ENCODE data around the gene SRGAP3. TPM values are rescaled to one million over a fixed set of nuclear protein-coding genes. Genes with fewer than 3 reads are reported as not detected.
"Not testable (repeated sequence)": the region's sequence is repeated elsewhere in the genome, so short reads cannot be mapped to it uniquely, and the experiment has no call there.

Gene SRGAP3
- total RNA-seq = 0.54 and 0.61 TPM in 2 replicates

DNA sequence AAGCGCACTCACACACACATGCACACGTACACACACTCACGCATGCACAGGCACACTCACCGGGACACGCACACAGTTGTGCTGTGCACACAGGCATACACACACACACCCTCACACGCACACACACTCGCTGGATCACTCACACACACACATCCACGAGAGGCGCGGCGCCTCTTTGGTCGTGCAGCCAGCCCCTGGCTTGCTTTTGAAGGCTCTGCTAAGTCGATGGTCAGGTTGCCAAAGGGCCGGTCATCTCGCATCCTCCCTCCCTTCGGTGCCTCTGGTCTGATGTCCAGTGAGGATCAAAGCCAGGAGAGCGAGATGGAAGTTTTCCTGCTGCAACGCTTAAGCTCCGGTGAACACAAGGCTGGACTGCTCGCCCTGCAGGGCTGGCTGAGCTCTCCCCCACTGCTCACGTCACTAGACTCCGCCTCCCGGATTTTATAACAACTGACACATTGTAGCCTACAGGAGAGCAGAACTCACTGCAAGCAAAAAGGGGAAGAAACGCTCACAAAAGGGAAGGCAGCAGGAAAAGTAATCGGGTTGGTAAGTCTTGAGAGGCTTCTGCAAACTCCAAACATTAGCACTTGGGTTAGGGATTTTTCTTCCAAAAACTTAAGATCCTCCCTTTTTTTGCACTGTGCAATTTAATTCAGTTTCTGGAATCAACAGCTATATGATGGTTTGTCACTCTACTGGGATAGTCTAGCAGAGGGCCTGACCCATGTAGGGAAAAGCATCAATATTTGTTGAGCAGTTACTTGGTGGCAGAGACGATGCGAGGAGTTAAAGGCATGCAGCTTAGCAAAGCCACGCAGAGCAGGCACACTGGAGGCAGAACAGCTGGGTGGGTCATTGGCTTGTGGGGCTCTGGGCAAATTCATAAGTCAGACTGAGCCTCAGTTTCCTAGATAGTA lies at the start of gene SRGAP3:
Gene SRGAP3, minus strand, starts transcription at position 374 of the 920 bp plus-strand sequence. CDS start 695 bp downstream, outside the sequence.
- DNase-seq (ENCODE audit: low spot score) = peak; percentile 74
- intact Hi-C loops (cut with micrococcal nuclease) = loop anchor here (1.0 kb wide), 3 partner anchors 25 to 278 kb away; no protein-coding TSS in a partner anchor
- Mint-ChIP-seq H3K36me3 (ENCODE audit: low read depth) (no peaks in the 10 kb centered on the region), H3K4me1 (ENCODE audit: low read depth) (peaks cover 22% of the 10 kb centered on the region), H3K27me3 (ENCODE audit: insufficient read depth) (peaks cover 23% of the 10 kb centered on the region), H3K9me3 (no peaks in the 10 kb centered on the region), H3K4me3 (peak within 1 kb of the TSS; percentile 81), H3K27ac (no peak within 1 kb of the TSS)

DNA sequence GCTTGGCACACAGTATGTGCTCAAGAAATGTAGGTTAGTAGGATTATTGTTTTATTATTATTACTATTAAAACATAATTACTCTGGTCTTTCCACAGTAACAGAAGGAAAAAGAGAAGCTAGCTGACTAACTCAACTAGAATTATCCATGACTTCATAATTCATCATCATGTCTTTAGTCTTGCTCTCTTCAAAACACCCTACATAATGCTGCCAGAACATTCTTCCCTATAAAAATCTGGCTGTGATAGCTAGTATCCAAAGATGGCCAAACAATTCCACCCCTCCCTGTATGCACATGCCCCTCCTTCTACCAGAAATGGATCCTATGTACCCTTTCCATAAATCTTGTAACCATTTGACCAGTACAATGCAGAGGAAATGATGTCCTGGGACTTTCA lies 48.8 kb upstream of the SRGAP3 start:
- H3K4me3 Mint-ChIP-seq = no peak overlapping the region
- H3K27me3 Mint-ChIP-seq (ENCODE audit: insufficient read depth) = peaks cover 7% of the 10 kb centered on the region
- DNase-seq (ENCODE audit: low spot score) = no peak
- peaks cover 4% of the 10 kb centered on the region for H3K9me3 Mint-ChIP-seq
- intact Hi-C loops (cut with micrococcal nuclease) = no loop called here
- H3K36me3 Mint-ChIP-seq (ENCODE audit: low read depth) = no peaks in the 10 kb centered on the region
- H3K27ac Mint-ChIP-seq = no peak overlapping the region
- H3K4me1 Mint-ChIP-seq (ENCODE audit: low read depth) = peaks cover 5% of the 10 kb centered on the region

DNA sequence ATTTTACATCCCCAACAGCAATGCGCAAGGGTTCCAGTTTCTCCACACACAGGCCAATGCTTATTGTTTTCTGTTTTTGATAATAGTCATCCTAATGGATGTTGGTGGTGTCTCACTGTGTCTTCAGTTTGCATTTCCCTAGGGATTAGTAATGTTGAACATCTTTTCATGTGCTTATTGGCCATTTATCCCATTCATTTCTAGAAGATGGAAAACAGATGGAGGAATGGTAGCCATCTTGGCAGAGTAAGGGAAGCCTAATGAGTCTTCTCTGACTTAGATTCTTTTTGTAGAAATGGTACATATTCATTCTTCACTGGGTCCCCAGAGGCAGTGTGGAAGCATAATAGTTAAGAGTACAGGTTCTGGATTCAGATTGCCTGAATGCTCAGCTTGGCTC lies 46.8 kb upstream of the SRGAP3 start:
- no peak overlapping the region for H3K27ac Mint-ChIP-seq
- H3K27me3 Mint-ChIP-seq (ENCODE audit: insufficient read depth) = peaks cover 7% of the 10 kb centered on the region
- H3K4me3 Mint-ChIP-seq = no peak overlapping the region
- H3K4me1 Mint-ChIP-seq (ENCODE audit: low read depth) = no peaks in the 10 kb centered on the region
- no peak for DNase-seq (ENCODE audit: low spot score)
- H3K36me3 Mint-ChIP-seq (ENCODE audit: low read depth) = no peaks in the 10 kb centered on the region
- peaks cover 4% of the 10 kb centered on the region for H3K9me3 Mint-ChIP-seq
- intact Hi-C loops (cut with micrococcal nuclease) = no loop called here

DNA sequence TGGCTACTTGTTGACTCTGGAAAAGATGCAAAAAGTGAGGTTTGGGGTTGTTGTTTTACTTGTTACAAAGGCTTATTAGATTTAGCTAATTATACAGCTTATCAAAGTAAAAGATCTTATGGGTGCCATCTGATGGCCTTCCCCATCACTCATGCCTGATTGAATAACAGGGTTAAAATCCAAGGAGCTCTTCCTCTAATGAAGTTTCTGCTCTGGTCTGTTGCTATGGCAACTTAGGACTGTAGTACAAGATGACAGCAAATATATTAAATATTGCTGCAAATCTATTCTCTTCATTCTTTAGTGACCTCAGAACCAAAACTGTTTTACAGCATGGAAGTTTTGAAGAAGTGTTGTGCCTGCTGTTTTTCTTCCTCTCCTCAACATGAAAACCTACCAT lies 45.6 kb upstream of the SRGAP3 start:
- H3K36me3 Mint-ChIP-seq (ENCODE audit: low read depth) = no peaks in the 10 kb centered on the region
- no peak overlapping the region for H3K27ac Mint-ChIP-seq
- peaks cover 7% of the 10 kb centered on the region for H3K27me3 Mint-ChIP-seq (ENCODE audit: insufficient read depth)
- no peaks in the 10 kb centered on the region for H3K4me1 Mint-ChIP-seq (ENCODE audit: low read depth)
- no peak overlapping the region for H3K4me3 Mint-ChIP-seq
- H3K9me3 Mint-ChIP-seq = peaks cover 2% of the 10 kb centered on the region
- intact Hi-C loops (cut with micrococcal nuclease) = no loop called here
- DNase-seq (ENCODE audit: low spot score) = no peak

DNA sequence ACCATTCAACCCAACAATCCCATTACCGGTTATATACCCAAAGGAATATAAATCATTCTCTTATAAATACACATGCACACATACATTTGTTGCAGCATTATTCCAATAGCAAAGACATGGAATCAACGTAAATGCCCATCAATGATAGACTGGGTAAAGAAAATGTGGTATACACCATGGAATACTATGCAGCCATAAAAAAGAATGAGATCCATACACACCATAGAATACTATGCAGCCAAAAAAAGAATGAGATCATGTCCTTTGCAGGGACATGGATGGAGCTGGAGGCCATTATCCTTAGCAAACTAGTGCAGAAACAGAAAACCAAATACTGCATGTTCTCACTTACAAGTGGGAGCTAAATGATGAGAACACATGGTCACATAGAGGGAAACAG lies 44.5 kb upstream of the SRGAP3 start:
- H3K4me3 Mint-ChIP-seq; H3K9me3 Mint-ChIP-seq; H3K27ac Mint-ChIP-seq; H3K27me3 Mint-ChIP-seq (ENCODE audit: insufficient read depth); H3K4me1 Mint-ChIP-seq (ENCODE audit: low read depth); intact Hi-C loops (cut with micrococcal nuclease); DNase-seq (ENCODE audit: low spot score); H3K36me3 Mint-ChIP-seq (ENCODE audit: low read depth): not testable (repeated sequence)

DNA sequence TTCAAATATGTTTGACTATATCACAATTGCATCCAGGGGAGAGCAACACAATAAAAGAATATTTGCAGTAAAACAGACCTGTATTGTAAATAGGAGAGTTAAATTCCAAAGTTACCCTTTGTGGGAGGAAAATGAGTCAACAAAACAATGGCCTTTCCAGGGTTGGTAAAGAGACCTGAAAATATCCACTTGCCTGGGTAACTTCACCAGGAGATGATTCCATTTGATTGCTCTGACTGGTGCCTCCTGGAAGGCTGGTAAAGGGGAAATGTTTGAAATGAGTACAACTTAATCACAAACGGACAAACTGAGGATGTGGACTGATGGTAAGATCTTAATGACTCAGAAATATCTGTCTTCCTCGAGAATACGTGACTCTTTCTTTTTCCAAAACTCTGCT lies 43.6 kb upstream of the SRGAP3 start:
- Mint-ChIP-seq H3K9me3 (no peaks in the 10 kb centered on the region), H3K36me3 (ENCODE audit: low read depth) (no peaks in the 10 kb centered on the region), H3K27ac (no peak overlapping the region), H3K4me3 (no peak overlapping the region), H3K4me1 (ENCODE audit: low read depth) (no peaks in the 10 kb centered on the region), H3K27me3 (ENCODE audit: insufficient read depth) (peaks cover 10% of the 10 kb centered on the region)
- DNase-seq (ENCODE audit: low spot score) = no peak
- intact Hi-C loops (cut with micrococcal nuclease) = no loop called here

DNA sequence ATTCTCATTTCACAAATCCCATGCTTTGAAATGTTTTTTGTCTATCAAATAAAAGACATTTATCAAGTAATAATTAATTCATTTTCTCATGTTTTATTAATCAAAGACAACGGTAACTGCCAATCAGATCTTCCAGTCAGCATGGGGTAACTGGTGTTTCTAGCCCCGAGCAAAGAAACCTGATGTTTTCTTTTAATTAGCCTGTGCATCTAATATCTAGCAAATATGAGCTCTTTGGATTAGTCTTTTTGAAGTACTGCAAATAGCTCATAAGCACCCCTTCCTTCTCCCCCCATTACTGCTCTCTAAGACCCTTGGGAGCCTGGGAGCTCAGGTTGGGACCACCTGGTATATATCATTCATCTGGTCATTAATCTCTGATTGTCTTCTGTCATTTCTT lies 43.1 kb upstream of the SRGAP3 start:
- Mint-ChIP-seq H3K4me3 (no peak overlapping the region), H3K27ac (no peak overlapping the region), H3K36me3 (ENCODE audit: low read depth) (no peaks in the 10 kb centered on the region), H3K27me3 (ENCODE audit: insufficient read depth) (peaks cover 10% of the 10 kb centered on the region), H3K4me1 (ENCODE audit: low read depth) (no peaks in the 10 kb centered on the region), H3K9me3 (no peaks in the 10 kb centered on the region)
- intact Hi-C loops (cut with micrococcal nuclease) = no loop called here
- no peak for DNase-seq (ENCODE audit: low spot score)

DNA sequence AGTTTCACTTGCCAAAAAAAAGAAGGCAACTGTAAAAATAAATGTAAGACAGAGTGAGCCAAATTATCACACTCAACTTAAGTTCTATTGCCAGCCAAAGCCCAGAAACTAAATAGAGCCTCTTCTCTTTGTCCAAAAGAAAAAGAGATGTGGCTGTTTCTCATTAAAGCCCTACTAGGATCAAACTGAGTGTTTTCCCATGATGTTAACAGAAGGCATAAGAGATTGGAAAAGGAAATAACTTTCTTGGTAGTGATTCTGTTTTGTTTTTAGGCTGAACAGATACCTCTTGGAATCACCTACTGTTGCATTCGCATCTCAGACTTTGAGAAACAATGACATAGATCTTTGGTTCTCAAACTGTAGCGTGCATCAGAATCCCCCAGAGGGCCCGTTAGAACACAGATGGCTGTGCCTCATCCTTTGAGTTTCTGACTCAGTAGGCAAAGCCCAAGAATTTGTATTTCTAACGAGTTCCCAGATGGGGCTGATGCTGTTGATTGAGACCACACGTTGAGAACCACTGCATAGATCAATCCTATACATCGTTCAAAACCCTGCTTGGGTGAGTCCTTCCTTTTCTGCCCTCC lies 42.5 kb upstream of the SRGAP3 start:
- H3K9me3 Mint-ChIP-seq = no peaks in the 10 kb centered on the region
- H3K27me3 Mint-ChIP-seq (ENCODE audit: insufficient read depth) = peaks cover 10% of the 10 kb centered on the region
- no peaks in the 10 kb centered on the region for H3K36me3 Mint-ChIP-seq (ENCODE audit: low read depth)
- no peaks in the 10 kb centered on the region for H3K4me1 Mint-ChIP-seq (ENCODE audit: low read depth)
- no peak overlapping the region for H3K4me3 Mint-ChIP-seq
- intact Hi-C loops (cut with micrococcal nuclease) = no loop called here
- DNase-seq (ENCODE audit: low spot score) = no peak
- no peak overlapping the region for H3K27ac Mint-ChIP-seq

DNA sequence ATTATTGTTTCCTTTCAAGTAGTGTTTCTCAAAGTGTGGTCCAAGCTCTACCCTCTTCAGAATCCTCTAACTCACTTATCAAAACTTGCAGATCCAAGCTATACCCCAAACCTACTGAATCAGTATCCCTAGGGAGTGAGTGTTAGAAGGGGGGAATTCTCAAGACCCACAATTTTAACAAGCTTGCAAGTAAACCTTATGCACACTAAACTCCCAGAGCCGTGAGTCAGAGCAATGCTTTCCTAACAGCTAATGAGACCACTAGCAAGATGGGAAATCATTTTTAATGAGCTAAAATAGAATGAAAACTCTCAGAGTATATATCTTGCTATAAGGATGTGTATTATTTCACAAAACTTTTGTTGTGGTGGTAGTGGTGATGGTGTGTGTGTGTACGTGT lies 41.1 kb upstream of the SRGAP3 start:
- H3K27me3 Mint-ChIP-seq (ENCODE audit: insufficient read depth) = peaks cover 6% of the 10 kb centered on the region
- no peaks in the 10 kb centered on the region for H3K4me1 Mint-ChIP-seq (ENCODE audit: low read depth)
- H3K27ac Mint-ChIP-seq = no peak overlapping the region
- no peaks in the 10 kb centered on the region for H3K36me3 Mint-ChIP-seq (ENCODE audit: low read depth)
- no peaks in the 10 kb centered on the region for H3K9me3 Mint-ChIP-seq
- intact Hi-C loops (cut with micrococcal nuclease) = no loop called here
- no peak overlapping the region for H3K4me3 Mint-ChIP-seq
- DNase-seq (ENCODE audit: low spot score) = no peak

DNA sequence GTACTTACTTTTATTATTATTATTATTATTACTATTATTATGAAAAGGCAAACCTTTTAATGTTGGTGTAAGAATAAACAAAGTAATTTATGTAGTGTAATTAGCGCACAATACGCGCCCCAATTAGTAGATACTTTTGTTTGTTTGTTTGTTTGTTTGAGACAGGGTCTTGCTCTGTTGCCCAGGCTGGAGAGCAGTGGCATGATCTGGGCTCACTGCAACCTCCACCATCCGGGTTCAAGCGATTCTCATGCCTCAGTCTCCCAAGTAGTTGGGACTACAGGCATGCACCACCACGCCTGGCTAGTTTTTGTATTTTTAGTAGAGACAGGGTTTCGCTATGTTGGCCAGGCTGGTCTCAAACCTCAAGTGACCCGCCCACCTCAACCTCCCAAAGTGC lies 32.1 kb upstream of the SRGAP3 start:
- DNase-seq (ENCODE audit: low spot score); intact Hi-C loops (cut with micrococcal nuclease); H3K27me3 Mint-ChIP-seq (ENCODE audit: insufficient read depth); H3K27ac Mint-ChIP-seq; H3K4me1 Mint-ChIP-seq (ENCODE audit: low read depth); H3K9me3 Mint-ChIP-seq; H3K4me3 Mint-ChIP-seq; H3K36me3 Mint-ChIP-seq (ENCODE audit: low read depth): not testable (repeated sequence)

DNA sequence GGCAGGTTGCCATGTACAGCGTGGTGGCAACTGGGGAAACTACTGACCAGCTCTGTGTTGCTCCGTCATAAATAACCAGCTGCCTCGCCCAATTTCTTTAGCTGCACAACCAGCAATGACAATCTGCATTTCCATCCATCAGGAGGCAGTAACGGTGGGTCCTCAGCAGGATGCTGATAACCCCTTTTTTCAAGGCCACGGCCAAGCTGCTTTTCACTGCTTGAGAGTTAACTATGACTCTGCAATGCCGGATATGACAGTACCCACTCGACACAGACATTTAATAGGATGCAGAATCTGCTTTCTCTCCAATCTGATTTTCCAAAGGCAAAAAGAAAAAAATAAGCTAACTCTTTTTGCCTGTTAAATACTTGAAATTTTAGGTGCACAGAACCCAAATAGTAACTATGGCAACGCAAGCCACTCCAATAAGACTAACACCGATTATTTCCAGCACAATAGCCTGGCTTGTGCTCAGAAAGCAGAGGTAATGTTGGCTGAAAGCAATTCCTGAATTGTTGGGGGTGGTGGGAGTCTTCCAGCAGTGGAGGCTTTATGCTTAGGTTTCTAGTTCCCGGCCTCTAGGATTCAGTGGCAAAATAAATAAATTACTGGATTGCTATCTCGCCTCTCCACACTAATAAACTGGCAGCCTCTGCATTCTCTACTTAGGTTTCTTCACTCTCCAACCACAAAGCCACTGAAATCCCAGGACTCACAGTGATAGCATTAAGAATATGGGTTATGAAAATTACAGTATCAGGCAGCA lies 31.2 kb upstream of the SRGAP3 start:
- Mint-ChIP-seq H3K27me3 (ENCODE audit: insufficient read depth) (peaks cover 3% of the 10 kb centered on the region), H3K9me3 (no peaks in the 10 kb centered on the region), H3K4me3 (no peak overlapping the region), H3K36me3 (ENCODE audit: low read depth) (no peaks in the 10 kb centered on the region), H3K27ac (no peak overlapping the region), H3K4me1 (ENCODE audit: low read depth) (no peaks in the 10 kb centered on the region)
- no peak for DNase-seq (ENCODE audit: low spot score)
- intact Hi-C loops (cut with micrococcal nuclease) = no loop called here

DNA sequence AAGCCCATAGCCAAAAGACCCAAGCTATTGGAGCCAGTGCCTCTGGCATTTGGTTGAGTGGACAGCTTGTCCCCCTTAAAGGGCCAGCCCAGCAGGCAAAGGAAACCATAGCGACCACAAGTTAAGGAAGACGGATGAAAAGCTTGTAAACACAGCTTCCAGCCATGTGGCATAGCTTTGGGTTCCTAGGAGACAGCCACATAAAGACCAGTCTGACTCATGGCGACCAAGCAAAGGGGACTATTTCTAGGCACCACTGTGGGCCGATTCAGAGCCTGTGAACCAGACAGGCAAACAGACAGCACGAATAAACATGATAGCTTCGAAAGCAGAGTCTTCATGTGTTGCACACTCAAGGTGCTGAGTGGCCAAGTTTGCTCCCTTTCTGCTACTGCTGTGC lies 30.5 kb upstream of the SRGAP3 start:
- no peak overlapping the region for H3K27ac Mint-ChIP-seq
- peaks cover 3% of the 10 kb centered on the region for H3K27me3 Mint-ChIP-seq (ENCODE audit: insufficient read depth)
- no peak overlapping the region for H3K4me3 Mint-ChIP-seq
- DNase-seq (ENCODE audit: low spot score) = no peak
- peaks cover 4% of the 10 kb centered on the region for H3K9me3 Mint-ChIP-seq
- H3K4me1 Mint-ChIP-seq (ENCODE audit: low read depth) = no peaks in the 10 kb centered on the region
- peaks cover 2% of the 10 kb centered on the region for H3K36me3 Mint-ChIP-seq (ENCODE audit: low read depth)
- intact Hi-C loops (cut with micrococcal nuclease) = no loop called here

DNA sequence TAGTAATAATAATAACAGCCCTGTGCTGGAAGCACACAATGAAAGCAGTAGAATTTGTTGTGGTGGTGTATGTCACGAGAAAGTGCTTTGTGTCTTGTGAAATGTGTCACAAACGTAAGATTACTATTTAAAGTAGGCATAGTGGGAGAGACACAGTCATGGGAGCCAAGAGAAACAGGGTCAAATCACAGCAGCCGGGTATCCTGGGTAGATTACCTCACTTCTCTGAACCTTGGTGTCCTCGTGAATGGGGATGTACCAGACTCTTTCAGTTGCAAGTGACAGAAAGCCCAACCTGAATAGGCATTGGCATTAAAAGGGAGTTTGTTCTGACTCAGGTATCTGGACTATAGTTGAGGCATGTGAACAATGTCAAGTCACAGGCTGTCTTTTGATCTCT lies 29.1 kb upstream of the SRGAP3 start:
- H3K4me3 Mint-ChIP-seq = no peak overlapping the region
- DNase-seq (ENCODE audit: low spot score) = no peak
- H3K4me1 Mint-ChIP-seq (ENCODE audit: low read depth) = no peaks in the 10 kb centered on the region
- peaks cover 2% of the 10 kb centered on the region for H3K36me3 Mint-ChIP-seq (ENCODE audit: low read depth)
- no peak overlapping the region for H3K27ac Mint-ChIP-seq
- peaks cover 4% of the 10 kb centered on the region for H3K9me3 Mint-ChIP-seq
- peaks cover 3% of the 10 kb centered on the region for H3K27me3 Mint-ChIP-seq (ENCODE audit: insufficient read depth)
- intact Hi-C loops (cut with micrococcal nuclease) = no loop called here
